Measurements from ENCODE around the gene ZG16. TPM values are rescaled to one million over a fixed set of nuclear protein-coding genes. Genes with fewer than 3 reads are reported as not detected.
"Not testable (repeated sequence)": the region's sequence is repeated elsewhere in the genome, so short reads cannot be mapped to it uniquely, and the experiment has no call there.

The ZG16 gene
- total and polyA plus RNA-seq, 8 donors = 0.76 to 33.6 (median 1.1) TPM; not detected in 5

GRCh38 chr16:29738514-29738913 is 39.5 kb upstream of the ZG16 start:
- TF ChIP-seq, protein P1, sequence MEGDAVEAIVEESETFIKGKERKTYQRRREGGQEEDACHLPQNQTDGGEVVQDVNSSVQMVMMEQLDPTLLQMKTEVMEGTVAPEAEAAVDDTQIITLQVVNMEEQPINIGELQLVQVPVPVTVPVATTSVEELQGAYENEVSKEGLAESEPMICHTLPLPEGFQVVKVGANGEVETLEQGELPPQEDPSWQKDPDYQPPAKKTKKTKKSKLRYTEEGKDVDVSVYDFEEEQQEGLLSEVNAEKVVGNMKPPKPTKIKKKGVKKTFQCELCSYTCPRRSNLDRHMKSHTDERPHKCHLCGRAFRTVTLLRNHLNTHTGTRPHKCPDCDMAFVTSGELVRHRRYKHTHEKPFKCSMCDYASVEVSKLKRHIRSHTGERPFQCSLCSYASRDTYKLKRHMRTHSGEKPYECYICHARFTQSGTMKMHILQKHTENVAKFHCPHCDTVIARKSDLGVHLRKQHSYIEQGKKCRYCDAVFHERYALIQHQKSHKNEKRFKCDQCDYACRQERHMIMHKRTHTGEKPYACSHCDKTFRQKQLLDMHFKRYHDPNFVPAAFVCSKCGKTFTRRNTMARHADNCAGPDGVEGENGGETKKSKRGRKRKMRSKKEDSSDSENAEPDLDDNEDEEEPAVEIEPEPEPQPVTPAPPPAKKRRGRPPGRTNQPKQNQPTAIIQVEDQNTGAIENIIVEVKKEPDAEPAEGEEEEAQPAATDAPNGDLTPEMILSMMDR (IDR thresholded peaks at IDR 0.05) = no peak
- intact Hi-C loops (cut with DNase I; ENCODE audit: low total_unique reads) = no loop called here
- WGBS, 5 donors = 32 to 46% (median 37%) methylated on average over 2 of the region's 2 CpGs
- Histone ChIP-seq H3K27me3 (peaks cover 0 to 21% (median 0%) of the 10 kb centered on the region in 3 donors), H3K4me1 (no peaks in the 10 kb centered on the region), H3K27ac (no peak overlapping the region), H3K4me3 (no peak overlapping the region), H3K36me3 (no peaks in the 10 kb centered on the region), H3K9me3 (no peaks in the 10 kb centered on the region)
- peak in 1 of 2 donors; percentile 64 for DNase-seq

- H3K4me1 ChIP-seq; H3K9me3 ChIP-seq; H3K4me3 ChIP-seq; intact Hi-C loops (cut with DNase I; ENCODE audit: low total_unique reads); DNase-seq; H3K36me3 ChIP-seq; H3K27me3 ChIP-seq; H3K27ac ChIP-seq: not testable (repeated sequence)
- 73 to 85% (median 79%) methylated on average over 6 of the region's 6 CpGs for WGBS, 5 donors
Measured at GRCh38 chr16:29739927-29740629, 38.0 kb upstream of the ZG16 start.

GRCh38 chr16:29740630-29741015 is 37.4 kb upstream of the ZG16 start:
- H3K36me3 ChIP-seq; H3K27ac ChIP-seq; DNase-seq; H3K4me3 ChIP-seq; H3K27me3 ChIP-seq; H3K9me3 ChIP-seq; intact Hi-C loops (cut with DNase I; ENCODE audit: low total_unique reads); H3K4me1 ChIP-seq: not testable (repeated sequence)
- WGBS, 5 donors = 42 to 55% (median 50%) methylated on average over 11 of the region's 11 CpGs

GRCh38 chr16:29742683-29743275 is 35.3 kb upstream of the ZG16 start:
- TF ChIP-seq, protein P1 (IDR thresholded peaks at IDR 0.05) = no peak
- no peak for TF ChIP-seq POLR2AphosphoS5 (IDR thresholded peaks at IDR 0.05)
- TF ChIP-seq EP300 (IDR thresholded peaks at IDR 0.05) = no peak
- TF ChIP-seq POLR2A (IDR thresholded peaks at IDR 0.05) = no peak
- Histone ChIP-seq H3K4me1 (peaks cover 0 to 18% (median 4%) of the 10 kb centered on the region in 4 donors), H3K36me3 (no peaks in the 10 kb centered on the region), H3K27ac (no peak overlapping the region), H3K27me3 (no peaks in the 10 kb centered on the region), H3K9me3 (no peaks in the 10 kb centered on the region), H3K4me3 (no peak overlapping the region)
- no peak for DNase-seq
- intact Hi-C loops (cut with DNase I; ENCODE audit: low total_unique reads) = no loop called here
- 74 to 80% (median 77%) methylated on average over 7 of the region's 7 CpGs for WGBS, 5 donors

DNA sequence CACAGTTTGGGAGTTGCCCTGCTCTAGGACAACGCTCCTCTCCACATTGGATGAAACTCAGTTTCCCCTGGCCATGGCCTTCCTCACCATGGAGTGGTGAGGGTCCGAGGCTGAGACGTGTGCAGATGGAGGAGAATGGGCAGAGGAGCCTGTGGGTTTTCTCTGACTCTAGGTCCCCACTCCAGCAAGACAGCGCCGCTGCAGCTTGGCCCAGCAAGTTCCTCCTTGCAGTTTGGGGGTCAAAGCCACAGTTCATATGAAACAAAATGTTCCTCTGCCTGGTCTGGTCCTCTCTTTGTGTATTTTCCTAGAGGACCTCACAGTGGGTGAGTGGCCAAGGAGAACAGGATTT is 34.6 kb upstream of the ZG16 start:
- intact Hi-C loops (cut with DNase I; ENCODE audit: low total_unique reads) = no loop called here

More for the DNA sequence above, 34.6 kb upstream of the ZG16 start:
- H3K4me1 ChIP-seq = peaks cover 0 to 18% (median 4%) of the 10 kb centered on the region in 4 donors
- no peak for DNase-seq
- no peak overlapping the region for H3K4me3 ChIP-seq
- WGBS, 5 donors = 79 to 92% (median 82%) methylated on average over 5 of the region's 5 CpGs
- TF ChIP-seq POLR2AphosphoS5 (IDR thresholded peaks at IDR 0.05) (no peak), POLR2A (IDR thresholded peaks at IDR 0.05) (no peak), EP300 (IDR thresholded peaks at IDR 0.05) (no peak)
- TF ChIP-seq, protein P1 (IDR thresholded peaks at IDR 0.05) = no peak
- no peaks in the 10 kb centered on the region for H3K9me3 ChIP-seq
- H3K36me3 ChIP-seq = no peaks in the 10 kb centered on the region
- no peaks in the 10 kb centered on the region for H3K27me3 ChIP-seq
- H3K27ac ChIP-seq = no peak overlapping the region
